GM19467 (cell line): ENCODE data around the gene AP2A2.
"Not testable (repeated sequence)": the region's sequence is repeated elsewhere in the genome, so short reads cannot be mapped to it uniquely, and the experiment has no call there.

Experiments
- ATAC-seq: cut with Tn5 transposase; IDR thresholded peaks from one replicate; pipeline ENCODE4 v1.9.1; 2021; ENCODE audit warnings: mild to moderate bottlenecking, moderate library complexity; ENCODE audit not compliant: unreplicated experiment

Gene AP2A2

DNA sequence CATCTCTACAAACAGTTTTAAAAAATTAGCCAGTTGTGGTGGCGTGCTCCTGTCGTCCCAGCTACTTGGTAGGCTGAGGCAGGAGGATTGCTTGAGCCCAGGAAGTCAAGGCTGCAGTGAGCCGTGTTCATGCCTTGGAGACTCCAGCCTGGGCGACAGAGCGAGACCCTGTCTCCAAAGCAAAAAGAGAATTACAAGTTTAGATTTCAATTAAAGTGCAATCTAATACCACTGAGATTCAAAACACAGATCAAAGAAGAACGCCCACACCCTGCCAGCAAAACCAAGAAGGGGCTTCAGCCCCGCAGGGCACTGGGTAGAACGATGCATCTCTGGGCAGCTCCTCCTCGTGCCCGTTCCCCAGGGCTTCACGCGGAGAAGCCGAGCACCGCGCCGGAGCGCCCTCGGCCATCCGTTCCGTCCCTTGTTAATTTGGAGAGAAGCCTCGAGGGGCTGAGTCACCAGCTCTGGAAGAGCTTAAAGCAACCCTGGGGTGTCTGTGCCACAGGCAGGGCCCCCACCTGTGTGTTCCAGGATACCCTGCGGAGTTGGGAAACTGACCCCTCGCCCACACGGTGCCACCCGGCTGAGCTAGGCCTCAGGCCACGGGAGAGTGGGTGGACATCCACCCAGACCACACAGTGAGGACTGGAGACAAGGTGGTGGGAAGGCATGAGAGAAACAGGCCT is 47.0 kb downstream of the AP2A2 start:
- ATAC-seq, result no peak

GRCh38 chr11:973237-973636 is 47.6 kb downstream of the AP2A2 start:
- no peak for ATAC-seq

DNA sequence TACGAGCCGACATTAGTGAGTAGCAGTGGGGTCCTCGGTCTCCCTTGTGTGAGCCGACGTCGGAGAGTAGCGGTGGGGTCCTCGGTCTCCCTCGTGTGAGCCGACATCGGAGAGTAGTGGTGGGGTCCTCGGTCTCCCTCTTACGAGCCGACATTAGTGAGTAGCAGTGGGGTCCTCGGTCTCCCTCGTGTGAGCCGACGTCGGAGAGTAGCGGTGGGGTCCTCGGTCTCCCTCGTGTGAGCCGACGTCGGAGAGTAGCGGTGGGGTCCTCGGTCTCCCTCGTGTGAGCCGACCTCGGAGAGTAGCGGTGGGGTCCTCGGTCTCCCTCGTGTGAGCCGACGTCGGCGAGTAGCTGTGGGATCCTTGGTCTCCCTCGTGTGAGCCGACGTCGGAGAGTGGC is 49.7 kb downstream of the AP2A2 start:
- ATAC-seq, result not testable (repeated sequence)

DNA sequence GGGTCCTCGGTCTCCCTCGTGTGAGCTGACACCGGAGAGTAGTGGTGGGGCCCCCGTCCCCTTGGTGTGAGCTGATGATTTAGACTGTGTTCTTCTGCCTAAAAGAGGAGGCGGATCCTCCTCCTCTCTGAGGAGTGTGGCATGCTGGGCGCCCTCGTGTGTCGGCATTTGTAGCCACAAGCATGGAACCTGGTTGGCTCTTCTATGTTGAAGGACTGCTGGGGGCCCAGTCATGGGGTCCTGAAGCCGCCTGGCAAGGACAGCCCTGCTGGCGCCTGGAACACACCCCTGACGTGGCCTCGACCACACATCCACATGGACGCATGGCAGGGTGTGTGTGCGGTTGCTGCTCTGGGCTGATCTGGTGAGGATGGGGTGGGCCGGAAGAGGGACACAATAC is 50.2 kb downstream of the AP2A2 start:
- no peak for ATAC-seq

DNA sequence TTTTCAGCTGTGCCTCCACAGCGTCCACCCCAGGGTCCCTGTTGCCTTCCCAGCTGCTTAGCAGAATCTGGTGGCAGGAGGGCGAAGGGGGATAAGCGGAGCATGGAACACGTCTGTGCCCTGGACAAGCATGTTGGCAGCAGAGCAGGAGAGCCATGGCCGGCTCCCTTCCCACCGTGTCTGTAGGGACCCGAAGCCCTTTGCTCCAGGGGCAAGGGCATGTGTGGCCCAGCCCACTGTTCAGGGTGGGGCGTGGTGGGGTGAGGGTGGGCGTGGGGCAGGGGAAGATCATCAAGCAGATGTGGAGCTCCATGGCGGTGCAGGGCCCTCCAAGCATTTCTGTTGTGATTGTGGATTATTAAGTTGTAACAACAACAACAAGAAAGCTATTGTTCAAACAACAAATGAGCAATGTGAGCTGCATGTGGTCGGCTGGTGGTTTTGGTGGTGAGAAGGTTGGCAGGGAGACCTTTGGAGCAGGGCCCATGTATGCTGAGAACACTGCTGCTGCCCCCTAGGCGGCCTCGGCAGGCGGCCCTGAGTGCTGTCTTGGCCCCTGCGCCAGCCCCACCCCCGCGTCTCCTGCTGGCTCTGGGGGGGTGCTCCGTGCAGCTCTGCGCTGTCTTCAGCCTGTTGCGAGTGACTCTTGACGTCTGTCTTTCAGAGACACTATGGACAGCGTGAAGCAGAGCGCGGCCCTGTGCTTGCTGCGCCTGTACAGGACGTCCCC is 50.9 kb downstream of the AP2A2 start:
- ATAC-seq, result no peak

DNA sequence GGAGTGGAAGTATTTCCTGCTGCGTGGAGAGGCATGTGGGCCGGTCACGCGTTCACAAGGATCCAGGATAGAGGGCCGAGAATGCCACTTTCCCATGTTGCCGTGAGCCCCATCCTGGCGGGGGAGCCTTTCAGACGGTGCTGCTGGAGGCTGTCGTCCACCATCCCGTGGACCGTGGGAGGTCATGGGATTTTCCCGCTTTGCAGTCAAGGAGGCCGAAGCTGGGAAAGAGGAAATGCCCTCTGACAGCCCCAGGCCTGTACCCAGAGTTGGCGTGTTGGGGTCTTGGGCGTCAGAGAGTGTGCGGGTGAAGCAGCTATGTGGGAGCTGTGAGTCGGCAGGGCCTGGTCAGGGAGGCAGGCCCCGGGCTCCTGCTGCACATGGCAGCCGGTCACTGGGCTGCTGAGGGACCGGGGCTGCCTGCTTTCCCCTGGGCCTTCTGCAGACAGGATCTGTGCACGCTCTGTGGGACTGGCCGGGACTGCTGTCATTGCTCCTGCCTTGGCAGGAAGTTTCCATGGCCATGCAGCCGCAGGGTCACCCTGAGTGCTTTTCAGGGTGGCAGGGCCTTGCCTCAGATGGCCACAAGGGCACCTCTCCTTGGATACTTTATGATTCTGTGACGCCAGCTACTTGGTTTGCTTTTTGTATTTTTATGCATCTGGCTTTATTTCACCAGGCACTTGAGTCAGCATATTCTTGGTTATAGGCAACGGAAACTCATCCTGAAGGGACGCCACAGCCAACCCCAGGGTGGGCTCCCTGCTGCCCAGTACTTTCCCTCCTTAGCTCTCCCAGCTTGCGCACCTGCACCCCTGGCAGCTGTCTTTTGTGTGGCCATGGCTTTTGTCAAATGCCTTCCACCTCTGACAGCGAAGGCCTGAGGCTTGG is 52.4 kb downstream of the AP2A2 start:
- ATAC-seq, result no peak

- ATAC-seq, result no peak
Observed at GRCh38 chr11:978781-979180, 53.1 kb downstream of the AP2A2 start.

- no peak for ATAC-seq
Observed at GRCh38 chr11:980438-981357, 55.0 kb downstream of the AP2A2 start.

GRCh38 chr11:981764-982163 is 56.1 kb downstream of the AP2A2 start:
- no peak for ATAC-seq

GRCh38 chr11:984546-984945 is 58.9 kb downstream of the AP2A2 start:
- ATAC-seq, result no peak

DNA sequence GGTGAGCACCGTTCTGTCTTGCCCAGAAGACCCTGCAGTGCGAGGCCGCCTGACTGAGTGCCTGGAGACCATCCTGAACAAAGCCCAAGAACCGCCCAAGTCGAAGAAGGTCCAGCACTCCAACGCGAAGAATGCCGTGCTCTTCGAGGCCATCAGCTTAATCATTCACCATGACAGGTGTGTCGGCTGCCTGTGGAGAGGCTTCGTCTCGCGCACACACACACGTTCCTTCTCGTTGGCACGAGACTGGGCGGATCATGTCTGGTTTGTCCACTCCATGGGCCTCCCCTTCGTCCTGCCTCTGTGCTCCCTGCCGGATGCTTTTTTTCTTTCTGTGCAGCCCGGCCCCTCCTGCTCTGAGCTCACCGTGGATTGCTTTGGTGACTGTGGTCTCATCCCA is 59.7 kb downstream of the AP2A2 start:
- ATAC-seq, result no peak

DNA sequence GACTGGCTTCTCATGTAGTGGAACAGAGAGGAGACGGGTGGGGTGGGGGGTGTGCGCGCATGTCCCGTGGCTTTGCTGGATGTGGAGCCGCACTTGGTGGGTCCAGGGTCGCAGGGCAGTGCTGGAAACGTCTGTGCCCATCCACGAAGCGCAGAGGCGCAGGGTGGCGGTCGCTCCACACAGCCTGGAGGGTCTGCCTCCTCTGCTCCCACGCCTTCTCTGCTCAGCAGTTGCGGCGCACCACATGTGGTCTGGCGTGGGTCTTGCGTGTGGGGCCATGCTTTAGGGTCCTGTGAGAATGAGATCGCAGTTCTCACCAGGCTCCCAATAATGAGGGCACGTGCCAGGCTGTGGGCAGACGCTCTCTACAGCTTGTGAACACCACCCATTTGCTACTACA is 60.2 kb downstream of the AP2A2 start:
- ATAC-seq, result no peak

GRCh38 chr11:986270-986951 is 60.7 kb downstream of the AP2A2 start:
- no peak for ATAC-seq

DNA sequence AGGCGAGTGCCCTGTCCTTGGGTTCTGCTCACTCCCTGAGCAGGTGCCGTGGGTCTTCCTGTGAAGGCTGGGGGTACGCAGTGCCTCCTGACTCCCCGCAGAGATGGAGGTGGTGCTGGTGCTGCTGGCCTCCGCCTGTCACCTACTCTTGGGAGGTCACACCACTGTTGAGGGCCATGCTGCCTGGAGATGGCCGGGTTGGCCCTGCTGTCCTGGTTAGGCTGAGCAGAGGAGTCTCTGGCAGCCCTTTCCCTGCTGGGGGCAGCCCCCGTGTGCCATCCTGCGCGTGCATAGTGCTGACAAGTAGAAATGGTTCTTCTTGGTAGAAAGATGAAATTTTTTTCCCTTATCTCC is 61.3 kb downstream of the AP2A2 start:
- no peak for ATAC-seq

GRCh38 chr11:987671-988070 is 62.0 kb downstream of the AP2A2 start:
- ATAC-seq, result no peak

GRCh38 chr11:990101-990500 is 64.4 kb downstream of the AP2A2 start:
- ATAC-seq, result no peak

GRCh38 chr11:991034-991433 is 65.4 kb downstream of the AP2A2 start:
- no peak for ATAC-seq

DNA sequence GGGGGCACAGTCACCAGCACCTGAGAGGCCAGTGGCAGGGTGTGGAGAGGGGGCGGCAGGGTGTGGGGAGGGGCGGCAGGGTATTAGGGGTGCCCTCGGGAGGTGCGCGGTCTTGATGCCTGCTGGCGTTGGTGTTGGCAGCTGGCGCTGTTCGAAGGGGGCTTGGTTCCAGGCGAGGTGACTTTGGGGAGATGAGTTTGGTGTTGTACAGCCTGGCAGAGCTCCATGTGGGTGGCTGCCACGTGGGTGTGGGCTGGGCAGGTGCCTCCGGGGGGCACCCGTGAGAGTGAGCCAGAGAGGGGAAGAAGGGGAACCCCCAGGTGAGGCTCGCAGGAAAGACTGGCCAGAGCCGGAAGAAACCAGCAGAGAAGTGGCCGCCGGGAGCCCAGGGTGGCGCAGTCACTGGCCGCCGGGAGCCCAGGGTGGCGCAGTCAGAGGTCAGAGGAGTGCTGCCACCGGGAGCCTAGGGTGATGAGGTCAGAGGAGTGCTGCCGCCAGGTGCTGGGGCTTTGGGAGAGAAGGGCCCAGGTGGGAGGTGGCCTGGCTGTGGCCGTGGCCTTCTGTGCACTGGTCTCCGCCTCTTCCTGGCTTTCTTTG is 66.1 kb downstream of the AP2A2 start:
- no peak for ATAC-seq

DNA sequence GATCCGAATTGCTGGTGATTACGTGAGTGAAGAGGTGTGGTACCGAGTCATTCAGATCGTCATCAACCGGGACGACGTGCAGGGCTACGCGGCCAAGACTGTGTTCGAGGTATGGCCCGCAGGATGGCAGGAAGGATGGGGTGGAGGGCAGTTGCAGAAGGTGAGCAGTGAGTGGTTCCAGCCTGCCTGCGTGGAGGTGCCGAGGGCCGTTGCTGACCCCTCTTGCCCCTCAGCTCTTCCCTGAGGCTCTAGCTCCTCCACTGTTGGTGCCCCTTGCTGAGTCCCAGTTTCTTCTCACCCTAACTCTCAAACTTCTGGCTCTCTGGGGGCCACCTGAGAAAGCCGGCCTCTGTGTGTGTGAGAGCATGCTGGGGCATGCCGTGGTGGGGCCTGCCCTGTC is 66.9 kb downstream of the AP2A2 start:
- no peak for ATAC-seq
